SK-N-DZ (cell line): ENCODE data around the gene NEU4.
"Not testable (repeated sequence)": the region's sequence is repeated elsewhere in the genome, so short reads cannot be mapped to it uniquely, and the experiment has no call there.

ENCODE experiments used
- DNase-seq: peaks from one replicate; pipeline ENCODE4 v3.0.0-alpha.2; 2015; ENCODE audit warnings: low spot score

Gene NEU4

DNA sequence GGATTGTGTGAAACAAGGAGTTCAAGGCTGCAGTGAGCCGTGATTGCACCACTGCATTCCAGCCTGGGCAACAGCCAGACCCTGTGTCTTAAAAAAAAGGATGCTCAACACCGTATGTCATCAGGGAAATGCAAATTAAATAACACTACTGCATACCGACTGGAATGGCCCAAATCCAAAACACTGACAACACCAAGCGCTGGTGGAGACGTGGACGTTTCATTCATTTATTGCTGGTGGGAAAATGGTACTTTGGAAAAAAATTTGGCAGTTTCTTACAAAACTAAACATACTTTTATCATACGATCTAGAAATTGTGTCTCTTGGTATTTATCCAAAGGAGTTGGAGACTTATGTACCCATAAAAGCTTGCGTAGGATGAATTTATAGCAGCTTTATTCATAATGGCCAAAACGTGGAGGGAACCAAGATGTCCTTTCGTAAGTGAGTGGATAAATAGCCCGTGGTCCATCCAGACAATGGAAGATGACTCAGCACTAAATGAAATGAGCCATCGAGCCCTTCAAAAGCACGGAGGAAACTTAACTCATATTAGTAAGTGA lies 24.2 kb downstream of the NEU4 start:
- DNase-seq: no peak

DNA sequence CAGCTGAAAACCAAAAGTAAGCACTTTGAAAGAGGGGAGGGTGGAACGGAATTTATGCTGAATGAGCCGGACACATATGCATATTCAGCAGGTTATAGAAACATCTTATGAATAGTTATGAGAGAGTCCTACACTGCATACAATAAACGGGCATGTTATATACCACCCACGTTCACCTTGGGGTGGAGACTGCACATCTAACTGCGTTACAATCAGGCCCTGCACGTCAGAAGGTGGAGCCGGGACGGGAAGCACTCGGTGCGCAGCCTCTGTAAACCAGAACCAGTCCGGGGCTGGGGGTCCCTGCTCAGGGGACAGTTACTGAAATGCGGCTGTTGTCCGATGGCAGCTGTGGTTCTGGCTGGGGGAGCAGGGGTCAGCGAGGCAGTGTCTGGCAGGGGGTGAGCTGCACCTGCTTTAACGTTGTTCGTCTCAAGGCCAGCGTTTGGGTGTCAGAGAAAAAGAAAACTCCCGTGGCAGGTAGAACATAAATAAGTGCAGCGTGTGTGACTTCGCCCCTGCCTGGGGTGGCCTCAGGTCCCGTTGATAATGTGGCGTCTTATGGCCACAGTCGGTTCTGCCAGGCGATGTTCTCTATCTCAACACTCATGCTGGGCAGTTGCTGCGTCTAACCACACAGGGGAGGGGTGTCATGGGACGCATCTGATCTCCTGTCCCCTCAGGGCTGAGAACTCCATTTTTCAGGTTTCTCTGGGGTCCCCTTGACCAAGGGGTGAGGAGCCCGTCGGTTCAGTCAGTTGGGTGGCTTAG lies 24.9 kb downstream of the NEU4 start:
- DNase-seq: not testable (repeated sequence)

DNA sequence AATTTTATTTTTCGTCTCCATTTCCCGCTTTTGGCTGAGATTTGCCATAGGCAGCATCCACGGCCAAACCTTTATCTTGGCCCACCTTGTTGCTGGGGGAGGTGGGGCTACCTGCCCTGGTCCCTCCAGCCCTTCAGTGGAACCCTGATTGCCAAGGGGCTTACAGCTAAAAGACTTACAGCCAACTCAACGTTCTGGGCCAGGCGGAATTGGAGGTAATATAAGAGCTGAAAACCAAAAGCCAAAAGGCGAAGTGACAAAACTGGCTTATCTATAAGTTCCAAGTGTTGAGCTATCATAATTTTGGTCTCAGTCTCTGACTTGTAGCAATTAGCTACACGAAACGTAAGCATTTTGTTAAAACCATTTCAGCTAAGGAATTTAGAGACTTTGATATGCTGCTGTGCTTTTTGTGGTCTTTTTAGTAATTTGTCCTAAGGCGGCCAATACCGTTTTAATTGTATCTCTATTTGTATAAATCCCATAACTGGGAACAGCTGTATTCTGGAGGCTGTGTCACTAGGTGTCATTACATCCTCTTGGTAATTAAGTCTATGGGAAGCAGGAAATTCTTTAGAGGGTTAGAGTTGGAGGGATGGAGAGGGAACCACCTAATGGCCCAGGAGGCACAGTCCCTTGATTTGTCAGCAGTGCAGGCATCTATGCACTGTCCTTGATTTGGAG lies 25.7 kb downstream of the NEU4 start:
- DNase-seq: no peak

DNA sequence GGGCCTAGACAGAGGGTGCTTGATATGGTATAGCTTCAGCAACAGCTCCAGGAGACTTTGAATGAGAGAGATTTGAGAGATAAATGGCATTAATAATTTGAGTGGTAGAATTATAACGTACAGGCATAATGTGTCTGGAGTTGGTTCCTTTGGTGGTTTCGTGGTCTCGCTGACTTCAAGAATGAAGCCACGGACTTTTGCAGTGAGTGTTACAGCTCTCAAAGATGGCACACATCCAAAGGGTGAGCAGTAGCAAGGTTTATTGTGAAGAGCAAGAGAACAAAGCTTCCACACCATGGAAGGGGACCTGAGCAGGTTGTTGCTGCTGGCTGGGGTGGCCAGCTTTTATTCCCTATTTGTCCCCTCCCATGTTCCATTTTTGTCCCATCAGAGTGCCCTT lies 26.6 kb downstream of the NEU4 start:
- no peak for DNase-seq

DNA sequence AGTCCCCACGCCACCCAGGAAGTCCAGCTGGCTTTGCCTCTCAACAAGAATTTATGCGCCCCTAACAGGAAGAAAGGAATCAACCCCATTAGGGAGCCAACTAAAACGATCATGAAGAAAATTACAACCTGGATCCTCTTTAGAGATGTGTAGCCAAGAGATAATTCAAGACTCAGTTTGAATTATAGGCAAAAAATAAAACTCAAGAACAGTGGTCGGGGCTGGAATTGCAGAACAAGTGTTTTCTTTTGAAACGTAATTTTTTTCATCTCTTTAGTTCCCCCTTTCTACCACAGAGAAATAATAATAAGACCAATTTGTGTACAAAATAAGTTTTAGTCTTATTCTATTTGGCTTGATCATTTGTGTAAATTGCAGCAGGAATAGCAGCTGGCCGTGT lies 27.3 kb downstream of the NEU4 start:
- DNase-seq: no peak

DNA sequence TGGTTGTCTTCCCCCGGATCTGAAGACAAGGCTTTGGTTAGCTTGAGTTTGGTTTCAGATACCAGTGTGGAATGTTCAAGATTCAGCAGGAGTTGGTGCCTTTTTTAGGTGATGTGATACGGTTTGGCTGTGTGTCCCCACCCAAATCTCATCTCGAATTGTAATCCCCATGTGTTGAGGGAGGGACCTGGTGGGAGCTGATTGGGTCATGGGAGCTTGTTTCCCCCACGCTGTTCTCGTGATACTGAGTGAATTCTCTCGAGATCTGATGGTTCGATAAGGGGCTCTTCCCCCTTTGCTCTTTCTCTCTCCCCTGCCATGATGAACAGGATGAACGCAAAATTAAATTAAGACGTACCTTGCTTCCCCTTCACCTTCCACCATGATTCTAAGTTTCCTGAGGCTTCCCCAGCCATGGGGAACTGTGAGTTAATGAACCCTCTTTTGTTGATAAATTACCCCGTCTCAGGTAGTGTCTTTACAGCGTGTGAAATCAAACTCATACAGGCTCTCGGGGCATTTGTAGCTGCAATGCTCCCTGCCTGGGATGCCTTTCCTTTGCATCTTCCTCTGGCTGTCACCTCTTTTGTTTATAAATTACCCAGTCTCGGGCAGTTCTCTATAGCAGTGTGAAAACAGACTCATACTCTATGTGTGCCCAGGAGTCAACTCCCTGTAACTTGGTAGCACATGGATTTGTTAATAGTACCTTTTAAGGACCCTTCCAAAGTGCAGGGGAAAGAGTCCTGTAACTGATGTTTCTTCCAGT lies 28.4 kb downstream of the NEU4 start:
- peak; percentile 73 for DNase-seq

DNA sequence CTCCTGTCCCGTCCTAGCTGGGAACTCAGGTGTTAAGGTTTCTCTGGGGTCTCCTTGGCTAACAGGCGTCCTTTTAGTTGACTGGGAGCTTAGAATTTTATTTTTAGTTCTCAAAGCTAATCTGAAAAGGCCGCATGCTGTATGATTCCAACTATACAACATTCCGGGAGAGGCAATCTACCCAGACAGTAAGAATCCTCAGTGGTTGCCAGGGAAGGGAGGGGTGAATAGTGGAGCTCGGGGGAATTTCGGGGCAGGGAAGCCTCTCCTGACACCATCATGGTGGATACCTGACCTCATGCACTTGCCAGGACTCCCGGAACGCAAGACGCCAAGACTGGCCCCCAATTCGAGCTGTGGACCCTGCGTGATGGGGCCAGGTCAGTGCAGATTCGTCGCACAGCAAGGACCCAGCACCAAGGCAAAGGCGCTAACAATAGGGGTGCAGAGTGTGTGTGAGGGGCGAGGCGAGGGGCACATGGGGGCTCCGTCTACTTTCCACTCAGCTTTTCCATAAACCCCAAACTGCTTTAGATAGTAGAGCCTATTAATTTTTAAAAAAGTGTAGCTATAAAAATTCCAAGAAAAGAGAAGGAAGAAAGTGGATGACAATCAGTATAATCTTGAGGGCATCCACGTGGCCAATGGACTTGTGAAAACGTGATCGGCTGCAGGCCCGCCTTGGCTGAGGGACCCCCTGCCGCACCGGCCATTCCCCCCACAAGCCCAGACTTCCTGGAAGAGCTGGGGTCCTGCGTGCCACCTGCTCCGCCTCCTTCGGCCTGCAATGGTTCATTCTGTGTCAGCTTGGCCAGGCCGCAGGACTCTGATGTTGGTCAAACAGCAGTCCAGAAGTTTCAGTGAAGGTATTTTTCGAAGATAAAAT lies 32.4 kb downstream of the NEU4 start:
- DNase-seq: no peak

DNA sequence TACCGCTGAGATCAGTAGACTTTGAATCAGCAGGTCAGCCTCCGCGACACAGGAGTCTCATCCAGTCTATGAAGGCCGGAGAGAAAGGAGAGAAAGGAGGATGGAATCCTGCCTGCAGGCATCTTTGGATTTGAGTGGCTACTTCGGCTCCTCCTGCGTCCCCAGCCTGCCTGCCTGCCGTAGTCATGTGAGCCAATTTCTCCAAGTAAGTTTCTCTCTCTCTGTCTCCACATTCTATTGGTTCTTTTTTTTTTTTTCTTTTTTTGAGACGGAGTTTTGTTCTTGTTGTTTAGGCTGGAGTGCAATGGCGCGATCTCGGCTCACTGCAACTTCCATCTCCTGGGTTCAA lies 33.0 kb downstream of the NEU4 start:
- no peak for DNase-seq

DNA sequence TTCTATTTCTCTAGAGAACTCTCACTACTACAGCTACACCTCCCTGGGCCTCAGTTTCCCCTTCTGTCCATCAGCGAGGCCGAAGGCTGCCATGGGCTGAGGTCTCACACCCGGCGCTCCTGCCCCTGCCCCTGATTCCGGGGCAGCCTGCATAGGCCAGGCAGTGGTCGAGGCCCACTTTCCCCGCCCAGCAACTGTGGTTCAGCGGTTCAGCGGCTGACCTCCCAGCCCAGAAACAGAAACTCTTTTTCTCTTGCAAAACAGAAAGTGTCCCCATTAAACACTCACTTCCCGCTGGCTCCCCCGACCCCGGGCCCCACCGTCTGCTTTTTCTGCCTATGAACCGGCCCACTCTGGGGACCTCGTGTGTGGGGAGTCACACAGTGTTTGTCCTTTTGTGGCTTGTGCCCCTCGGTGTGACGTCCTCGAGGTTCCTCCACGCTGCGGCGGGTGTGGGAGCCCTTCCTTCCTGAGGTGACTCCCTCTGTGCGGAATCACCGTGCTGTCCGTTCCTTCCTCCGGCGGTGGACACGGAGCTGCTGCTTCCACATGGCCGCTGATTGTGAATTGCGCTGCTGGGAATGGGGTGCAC lies 33.7 kb downstream of the NEU4 start:
- DNase-seq: no peak

DNA sequence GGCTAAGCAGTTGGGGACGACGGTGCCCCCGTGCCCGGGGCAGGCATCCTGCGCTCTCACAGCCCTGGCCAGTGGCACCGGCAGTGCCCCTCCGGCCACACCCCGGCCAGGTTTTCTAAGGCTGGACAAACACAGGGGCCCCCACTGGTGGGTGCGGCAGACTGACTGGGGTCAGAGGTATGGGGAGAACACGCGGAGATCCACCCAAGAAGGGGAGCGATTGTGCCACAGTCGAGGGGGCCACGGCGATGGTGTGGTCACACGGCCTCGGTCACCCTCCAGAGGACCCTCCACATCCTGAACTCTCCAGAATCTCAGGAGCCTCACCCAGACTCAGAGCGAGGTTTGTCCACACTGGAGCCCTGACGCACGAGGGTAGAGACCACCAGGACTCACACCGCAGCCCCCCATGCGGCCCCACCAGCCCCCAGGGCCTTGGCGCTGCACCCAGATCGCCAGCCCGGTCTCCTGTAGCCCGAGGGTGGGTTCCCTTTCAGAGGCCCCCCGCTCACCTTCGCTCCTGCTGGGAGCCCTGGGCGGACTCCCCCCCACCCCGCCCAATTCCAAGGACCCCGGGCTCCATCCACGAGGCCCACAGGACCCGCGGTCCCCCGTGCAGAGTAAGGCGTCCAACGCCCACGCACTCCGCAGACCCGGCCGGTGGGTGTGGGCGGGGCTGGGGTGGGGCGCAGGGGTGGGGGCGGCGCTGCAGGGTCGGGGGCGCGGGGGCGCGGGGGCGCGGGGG lies 34.5 kb downstream of the NEU4 start:
- DNase-seq: no peak

DNA sequence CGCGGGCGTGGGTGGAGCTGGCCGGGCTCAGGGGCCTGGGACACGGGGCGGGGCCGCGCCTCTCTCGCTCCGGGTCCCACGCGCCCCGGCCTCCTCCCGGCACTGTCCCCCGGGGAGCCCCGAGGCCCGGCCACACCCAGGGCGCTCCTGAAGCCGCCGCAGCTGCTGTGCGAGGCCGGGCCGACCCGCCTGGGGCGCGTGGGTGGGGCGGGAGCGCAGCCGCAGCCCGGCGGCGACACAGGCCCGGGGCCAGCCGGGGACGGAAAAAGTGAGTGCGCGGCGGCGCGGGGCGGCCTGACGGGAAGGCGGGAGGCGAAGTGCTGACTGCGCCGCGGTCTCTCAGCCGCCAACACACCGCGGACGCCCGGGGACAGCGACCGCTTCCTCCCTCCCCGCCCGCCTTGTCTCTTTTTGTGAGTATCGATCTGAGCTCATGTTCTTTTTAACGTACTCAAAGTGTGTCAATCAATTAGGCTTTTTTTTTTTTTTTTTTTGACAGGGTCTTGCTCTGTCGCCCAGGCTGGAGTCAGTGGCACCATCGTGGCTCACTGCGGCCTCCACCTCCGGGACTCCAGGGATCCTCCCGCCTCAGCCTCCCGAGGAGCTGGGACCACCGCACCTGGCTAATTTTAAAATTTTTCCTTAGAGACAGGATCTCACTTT lies 35.2 kb downstream of the NEU4 start:
- no peak for DNase-seq

DNA sequence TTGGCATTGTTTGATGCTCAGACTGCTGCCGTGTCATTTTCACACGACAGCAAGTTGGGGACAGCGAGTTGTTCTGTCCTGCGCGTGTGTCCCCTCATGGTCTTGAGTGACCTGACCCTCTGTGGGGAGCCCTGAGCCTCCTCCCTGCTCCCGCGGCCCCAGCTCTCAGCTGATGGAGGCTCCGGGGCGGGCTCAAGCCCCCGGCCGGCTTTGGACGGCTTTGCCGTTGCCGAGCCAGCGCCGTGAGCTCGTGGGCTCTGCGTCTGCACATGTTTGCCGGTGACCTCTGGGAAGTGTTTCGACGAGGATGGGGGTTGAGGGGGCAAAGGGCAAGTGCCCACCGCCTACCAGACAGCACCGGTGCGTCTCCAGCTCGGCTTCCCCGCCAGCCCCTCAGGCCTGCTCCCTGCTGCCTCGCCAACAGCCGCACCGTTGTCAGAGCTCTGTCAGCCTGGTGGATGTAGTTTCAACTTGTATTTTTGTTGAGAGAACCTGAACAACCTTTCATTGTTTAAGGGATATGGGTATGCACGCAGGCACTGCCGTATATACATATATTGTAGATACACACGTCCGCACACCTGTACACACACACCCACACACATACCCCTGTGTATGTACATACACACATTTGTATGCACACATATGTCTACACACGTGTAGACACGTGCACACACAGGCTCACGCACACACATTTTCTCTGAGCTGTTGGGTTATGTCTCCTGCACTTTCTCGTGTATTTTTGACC lies 36.0 kb downstream of the NEU4 start:
- DNase-seq: no peak

DNA sequence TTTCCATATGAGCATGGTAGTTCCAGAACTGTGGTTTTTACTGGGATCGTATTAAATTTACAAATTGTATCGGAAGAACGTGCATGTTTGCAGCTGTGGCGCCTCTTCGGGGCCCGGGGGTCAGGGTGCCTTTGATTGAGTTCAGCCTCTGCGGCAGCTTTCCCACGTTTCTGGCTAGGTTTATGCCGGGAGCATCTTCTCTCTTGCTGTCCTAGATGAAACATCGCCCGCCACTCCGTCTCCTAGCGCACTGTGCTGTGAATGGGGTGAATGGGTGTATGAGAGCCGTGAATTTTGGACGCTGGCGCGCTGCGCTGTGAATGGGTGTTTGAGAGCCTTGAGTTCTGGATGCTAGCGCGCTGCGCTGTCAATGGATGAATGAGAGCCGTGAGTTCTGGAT lies 37.4 kb downstream of the NEU4 start:
- no peak for DNase-seq

DNA sequence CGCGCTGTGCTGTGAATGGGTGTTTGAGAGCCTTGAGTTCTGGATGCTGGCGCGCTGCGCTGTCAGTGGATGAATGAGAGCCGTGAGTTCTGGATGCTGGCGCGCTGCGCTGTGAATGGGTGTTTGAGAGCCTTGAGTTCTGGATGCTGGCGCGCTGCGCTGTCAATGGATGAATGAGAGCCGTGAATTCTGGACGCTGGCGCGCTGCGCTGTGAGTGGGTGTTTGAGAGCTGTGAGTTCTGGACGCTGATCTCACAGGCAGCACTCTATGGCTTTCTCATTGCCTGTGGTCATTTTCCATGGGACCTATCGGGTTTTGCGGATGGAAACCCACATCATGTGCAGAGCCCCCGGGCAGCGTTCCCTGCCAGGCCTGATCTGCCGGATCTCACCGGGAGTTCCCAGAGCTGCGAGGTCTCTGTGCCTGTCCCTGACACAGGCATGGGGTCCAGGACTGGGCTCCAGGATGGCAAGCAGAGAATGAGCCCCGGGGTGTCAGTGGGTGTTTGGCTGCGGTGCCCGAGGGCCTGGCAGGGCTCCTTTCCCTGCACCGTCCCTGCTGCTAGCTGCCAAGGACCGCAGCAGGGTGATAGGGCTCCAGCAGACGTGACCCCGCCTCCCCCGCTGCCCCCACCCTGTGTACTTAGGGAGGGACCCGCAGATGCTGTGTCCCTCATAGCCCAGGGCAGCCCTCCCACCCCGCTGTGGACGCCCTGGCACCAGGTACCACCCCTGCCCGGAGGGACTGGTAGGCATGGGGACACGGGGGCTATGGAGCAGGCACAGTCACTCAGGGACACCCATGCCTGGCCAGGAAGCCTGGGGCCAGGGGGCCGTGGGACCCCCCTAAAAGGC lies 40.0 kb downstream of the NEU4 start:
- DNase-seq: no peak

DNA sequence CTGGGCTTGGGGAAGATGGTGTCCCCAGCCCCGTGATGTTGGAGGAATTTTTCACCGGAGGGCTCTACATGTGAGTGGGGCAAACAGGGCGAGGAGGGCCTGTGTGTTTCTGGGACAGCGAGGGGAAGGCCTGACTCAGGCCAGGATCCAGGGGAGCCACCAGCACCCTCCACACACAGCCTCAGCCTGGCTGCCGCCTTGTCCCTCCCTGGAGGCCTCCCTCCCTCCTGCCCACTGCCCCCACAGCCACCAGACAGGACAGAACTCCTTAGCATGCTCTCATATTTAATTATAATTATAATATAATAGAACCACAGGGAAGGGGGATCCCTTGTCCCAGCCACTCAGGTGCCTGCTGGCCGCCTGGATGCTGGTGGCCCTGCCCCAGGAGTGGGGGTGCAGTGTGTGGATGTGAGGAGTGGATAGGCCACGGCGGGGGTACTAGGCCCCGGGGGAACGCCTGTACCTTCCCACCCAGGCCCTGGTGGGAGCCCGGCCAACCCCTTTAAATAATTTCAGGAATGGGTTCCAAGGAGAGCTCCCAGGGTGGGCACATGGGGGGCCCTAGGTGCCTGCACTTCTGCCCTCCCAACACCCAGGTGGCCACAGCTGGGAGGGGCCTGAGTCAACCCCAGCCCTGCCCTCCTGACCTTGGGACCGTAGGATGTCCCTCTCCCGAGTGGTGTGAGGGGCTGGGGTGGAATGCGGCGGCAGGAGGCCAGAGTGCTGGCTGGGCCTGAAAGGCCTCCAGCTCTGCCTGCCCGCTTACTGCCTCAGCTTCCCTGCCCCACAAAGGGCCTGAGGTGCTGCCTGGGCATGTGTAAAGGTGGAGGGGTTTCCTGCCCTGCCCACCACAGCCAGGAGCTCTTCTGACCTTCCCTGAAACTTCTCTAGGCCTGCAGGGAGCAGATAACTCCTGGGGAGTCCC lies 40.9 kb downstream of the NEU4 start:
- no peak for DNase-seq

DNA sequence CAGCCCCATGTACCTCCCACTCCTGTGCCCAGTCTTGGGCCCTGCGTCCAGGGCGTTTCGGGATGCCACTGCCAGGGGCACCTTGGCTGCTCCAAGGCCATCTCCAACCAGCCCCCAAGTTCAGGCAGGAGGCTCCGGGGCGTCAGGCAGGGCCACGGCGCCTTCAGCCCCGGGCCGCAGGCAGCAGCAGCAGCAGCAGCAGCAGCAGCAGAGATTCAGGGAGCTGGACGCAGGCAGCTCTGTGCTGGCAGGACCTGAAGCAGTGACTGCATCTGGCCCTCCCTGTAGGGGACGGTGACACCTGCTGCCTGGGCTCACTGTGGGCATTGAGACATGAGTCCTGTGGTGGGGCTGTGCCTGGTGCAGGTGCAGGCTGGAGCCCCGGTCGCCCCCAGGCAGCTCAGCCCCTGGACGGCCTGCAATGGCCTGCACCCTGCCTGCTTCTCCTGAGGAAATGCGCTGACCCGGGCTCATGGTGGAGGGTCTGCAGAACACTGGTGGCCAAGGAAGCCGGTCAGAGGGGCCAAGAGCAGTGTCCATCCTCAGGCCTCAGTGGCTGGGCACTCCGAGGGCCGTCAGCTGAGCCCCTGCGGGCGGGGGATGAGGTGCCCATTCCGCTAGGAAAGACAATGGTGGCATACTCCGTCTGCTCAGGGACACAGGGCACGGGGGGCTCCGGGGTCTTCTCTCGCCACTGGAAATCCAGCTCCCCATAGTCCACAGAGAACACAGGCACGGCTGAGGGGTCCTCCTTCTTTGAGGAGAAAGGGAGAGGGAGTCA lies 41.7 kb downstream of the NEU4 start:
- DNase-seq: no peak
